ENCODE measurements around the gene METTL6. TPM values are rescaled to one million over a fixed set of nuclear protein-coding genes. Genes with fewer than 3 reads are reported as not detected.
A peak's percentile ranks its signal among the peaks of the same experiment; 100 is the strongest.

Gene METTL6
- total and polyA plus RNA-seq, 7 donors, result 5.4 to 21.9 (median 14.3) TPM

GRCh38 chr3:15409239-15409638, 18.1 kb downstream of the METTL6 start:
- 81 to 90% methylated on average over 3 of the region's 3 CpGs for WGBS, 2 donors
- H3K9me3 ChIP-seq, result no peaks in the 10 kb centered on the region
- peaks cover 0 to 55% (median 14%) of the 10 kb centered on the region in 4 donors for H3K36me3 ChIP-seq
- no peaks in the 10 kb centered on the region for H3K27me3 ChIP-seq
- H3K4me3 ChIP-seq, result no peak overlapping the region
- DNase-seq, result no peak
- no peaks in the 10 kb centered on the region for H3K4me1 ChIP-seq
- intact Hi-C loops (cut with DNase I), result loop anchor here (5.0 kb wide), 1 partner anchor 207 kb away; no protein-coding TSS in a partner anchor
- TF ChIP-seq POLR2AphosphoS5 (IDR thresholded peaks at IDR 0.05) (no peak), EP300 (IDR thresholded peaks at IDR 0.05) (no peak), CTCF (IDR thresholded peaks at IDR 0.05) (no peak), POLR2A (IDR thresholded peaks at IDR 0.05) (no peak)
- H3K27ac ChIP-seq, result no peak overlapping the region

DNA sequence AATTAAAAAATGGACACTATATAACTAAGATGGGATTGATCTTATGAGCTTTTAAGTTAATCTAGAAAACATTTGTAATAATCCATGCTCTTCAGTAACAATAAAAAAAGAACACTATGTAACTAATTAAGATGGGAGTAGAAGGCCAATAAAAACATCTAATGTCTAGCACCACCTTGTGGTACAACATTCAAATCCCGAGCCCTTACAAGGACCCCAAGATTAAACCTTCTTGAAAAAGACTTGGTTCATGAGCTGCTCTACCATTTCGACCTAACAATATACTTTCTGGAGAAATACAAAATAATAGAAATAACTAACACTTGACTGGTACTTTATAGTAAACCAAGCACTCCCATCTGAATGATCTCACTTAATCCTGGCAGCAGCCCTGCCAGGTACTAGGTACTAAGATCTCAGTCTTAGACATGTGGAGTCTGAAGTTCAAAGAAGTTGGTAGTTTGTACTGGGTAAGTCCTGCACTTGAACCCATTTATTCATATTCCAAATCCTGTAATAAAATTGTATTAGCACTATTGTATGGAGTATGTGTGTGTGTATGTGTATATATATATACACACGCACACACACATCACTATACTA, 21.8 kb downstream of the METTL6 start:
- Histone ChIP-seq H3K9me3 (no peaks in the 10 kb centered on the region), H3K27me3 (no peaks in the 10 kb centered on the region), H3K4me3 (no peak overlapping the region), H3K4me1 (no peaks in the 10 kb centered on the region), H3K36me3 (peaks cover 0 to 19% (median 2%) of the 10 kb centered on the region in 4 donors), H3K27ac (no peak overlapping the region)
- peak in 3 of 4 experiments; percentile 30 to 55 (median 33) for TF ChIP-seq CTCF (IDR thresholded peaks at IDR 0.05)
- no peak for TF ChIP-seq POLR2A (IDR thresholded peaks at IDR 0.05)
- intact Hi-C loops (cut with DNase I), result loop anchor here (1.0 to 5.0 kb wide), 2 partner anchors 137 to 203 kb away; no protein-coding TSS in a partner anchor
- DNase-seq, result no peak
- 34 to 51% methylated on average over 3 of the region's 3 CpGs for WGBS, 2 donors

- DNase-seq, result no peak
- no peaks in the 10 kb centered on the region for H3K9me3 ChIP-seq
- peaks cover 0 to 11% (median 0%) of the 10 kb centered on the region in 4 donors for H3K36me3 ChIP-seq
- no peaks in the 10 kb centered on the region for H3K27me3 ChIP-seq
- TF ChIP-seq CTCF (IDR thresholded peaks at IDR 0.05) (no peak), POLR2A (IDR thresholded peaks at IDR 0.05) (no peak), EP300 (IDR thresholded peaks at IDR 0.05) (no peak), POLR2AphosphoS5 (IDR thresholded peaks at IDR 0.05) (no peak)
- H3K4me3 ChIP-seq, result no peak overlapping the region
- 78 to 99% methylated on average over 1 of the region's 1 CpG for WGBS, 2 donors
- intact Hi-C loops (cut with DNase I), result loop anchor here (1.0 to 5.0 kb wide), 2 partner anchors 136 to 202 kb away; no protein-coding TSS in a partner anchor
- no peaks in the 10 kb centered on the region for H3K4me1 ChIP-seq
- no peak overlapping the region for H3K27ac ChIP-seq
Observed at GRCh38 chr3:15404767-15405166, 22.6 kb downstream of the METTL6 start.

DNA sequence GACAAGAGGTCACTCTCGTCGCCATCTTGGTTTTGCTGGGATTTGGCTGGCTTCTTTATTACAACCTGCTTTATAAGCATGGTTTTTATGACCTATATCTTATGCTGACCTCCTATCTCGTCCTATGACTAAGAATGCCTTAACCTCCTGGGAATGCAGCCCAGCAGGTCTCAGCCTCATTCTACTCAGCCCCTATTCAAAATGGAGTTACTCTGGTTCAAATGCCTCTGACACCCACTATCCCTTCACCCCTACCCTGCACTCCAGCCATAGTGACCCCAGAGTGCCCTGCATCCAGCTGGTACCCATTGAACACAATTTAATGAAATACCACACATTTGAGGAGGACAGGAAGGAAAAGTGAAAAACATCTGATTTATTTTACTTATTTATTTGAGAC, 23.4 kb downstream of the METTL6 start:
- no peaks in the 10 kb centered on the region for H3K9me3 ChIP-seq
- no peak overlapping the region for H3K4me3 ChIP-seq
- no peak overlapping the region for H3K27ac ChIP-seq
- no peaks in the 10 kb centered on the region for H3K27me3 ChIP-seq
- DNase-seq, result no peak
- no peaks in the 10 kb centered on the region for H3K4me1 ChIP-seq
- 76 to 83% methylated on average over 3 of the region's 3 CpGs for WGBS, 2 donors
- intact Hi-C loops (cut with DNase I), result no loop called here
- peaks cover 0 to 3% (median 0%) of the 10 kb centered on the region in 4 donors for H3K36me3 ChIP-seq
- TF ChIP-seq CTCF (IDR thresholded peaks at IDR 0.05) (no peak), POLR2AphosphoS5 (IDR thresholded peaks at IDR 0.05) (no peak), POLR2A (IDR thresholded peaks at IDR 0.05) (no peak), EP300 (IDR thresholded peaks at IDR 0.05) (no peak)

DNA sequence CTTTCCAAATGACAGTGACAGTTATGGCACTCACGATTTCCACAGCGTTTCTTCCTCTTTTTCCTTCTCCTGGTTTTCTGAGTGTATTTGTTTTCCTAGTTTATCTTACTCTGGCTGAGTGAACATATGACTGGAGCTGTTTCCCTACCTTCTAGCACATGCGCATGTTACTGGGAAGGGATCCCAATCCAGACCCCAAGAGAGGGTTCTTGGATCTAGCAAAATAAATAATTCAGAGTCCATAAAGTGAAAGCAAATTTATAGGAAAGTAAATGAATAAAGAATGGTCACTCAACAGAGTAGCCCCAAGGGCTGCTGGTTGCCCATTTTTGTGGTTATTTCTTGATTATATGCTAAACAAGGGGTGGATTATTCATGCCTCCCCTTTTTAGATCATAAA, 23.8 kb downstream of the METTL6 start:
- Histone ChIP-seq H3K9me3 (no peaks in the 10 kb centered on the region), H3K4me1 (no peaks in the 10 kb centered on the region), H3K4me3 (no peak overlapping the region), H3K27ac (no peak overlapping the region), H3K36me3 (no peaks in the 10 kb centered on the region), H3K27me3 (no peaks in the 10 kb centered on the region)
- intact Hi-C loops (cut with DNase I), result no loop called here
- TF ChIP-seq CTCF (IDR thresholded peaks at IDR 0.05) (no peak), POLR2A (IDR thresholded peaks at IDR 0.05) (no peak), EP300 (IDR thresholded peaks at IDR 0.05) (no peak), POLR2AphosphoS5 (IDR thresholded peaks at IDR 0.05) (no peak)
- WGBS, 2 donors, result 64 to 71% methylated on average over 3 of the region's 3 CpGs
- no peak for DNase-seq
